HepG2 (cell line): Measurements from ENCODE around the gene XK.

Experiments used
- ATF7-NPFF ChIP-seq: sonication (generic); formaldehyde crosslinking; IDR thresholded peaks from 2 replicates; pipeline ENCODE4 v1.8.1; 2023; ENCODE audit warnings: mild to moderate bottlenecking, low read depth, missing genetic modification reagents, moderate library complexity
- CEBPB ChIP-seq: IDR thresholded peaks from 2 replicates; pipeline ENCODE4 v1.6.1; 2011; ENCODE audit warnings: low read depth, low read length, improper control_type of control experiment, borderline replicate concordance
- KAT8 ChIP-seq: IDR thresholded peaks from 2 replicates; pipeline ENCODE4 v1.6.1; 2016; ENCODE audit warnings: missing genetic modification reagents, missing compliant biosample characterization
- MLX ChIP-seq: IDR thresholded peaks from 2 replicates; pipeline ENCODE4 v1.6.1; 2016
- REST ChIP-seq, 2 experiments: IDR thresholded peaks; 2 replicates each; pipeline ENCODE4 v1.6.1; 2011 to 2012; ENCODE audit warnings: low read length in 2 of 2, borderline replicate concordance in 1 of 2, low read depth in 1 of 2, mild to moderate bottlenecking in 1 of 2, moderate library complexity in 1 of 2
- ZNF318 ChIP-seq: sonication (generic); formaldehyde crosslinking; IDR thresholded peaks from 2 replicates; pipeline ENCODE4 v1.4.0; 2020; ENCODE audit warnings: mild to moderate bottlenecking, missing genetic modification reagents

- no peak for TF ChIP-seq CEBPB
- TF ChIP-seq MLX (CRISPR knock-in tag): no peak
- TF ChIP-seq REST (IDR thresholded peaks at IDR 0.05; ENCODE audit: borderline replicate concordance in 1 of 2, low read depth in 1 of 2, low read length in 2 of 2): no peak
- no peak for TF ChIP-seq ZNF318 (CRISPR knock-in tag)
- TF ChIP-seq KAT8: no peak
- TF ChIP-seq ATF7-NPFF (CRISPR knock-in tag): no peak
Measured at GRCh38 chrX:37692918-37693317, 7.3 kb downstream of the XK start.
